H9 (cell line): Measurements from ENCODE around the gene MGMT. TPM values are rescaled to one million over a fixed set of nuclear protein-coding genes. Genes with fewer than 3 reads are reported as not detected.

ENCODE experiments used
- DNase-seq: peaks from one replicate; pipeline ENCODE4 v3.0.0-alpha.2; 2017
- H2AFZ ChIP-seq: one replicate; pipeline ENCODE4 v1.6.1; 2013; ENCODE audit warnings: mild to moderate bottlenecking, low read length, control low read depth, moderate library complexity
- H2AK5ac ChIP-seq: 2 replicates; pipeline ENCODE4 v1.6.1; 2013; ENCODE audit warnings: low read length, control low read depth, mixed read lengths; ENCODE audit not compliant: insufficient read length
- H2BK120ac ChIP-seq: one replicate; pipeline ENCODE4 v1.6.1; 2013; ENCODE audit warnings: low read depth, mild to moderate bottlenecking, low read length, control low read depth, inconsistent platforms; ENCODE audit not compliant: poor library complexity, severe bottlenecking
- H2BK12ac ChIP-seq: 2 replicates; pipeline ENCODE4 v1.6.1; 2013; ENCODE audit warnings: low read length, control low read depth, mixed read lengths, low read depth; ENCODE audit not compliant: insufficient read length
- H2BK15ac ChIP-seq: 2 replicates; pipeline ENCODE4 v1.6.1; 2013; ENCODE audit warnings: low read depth, low read length, control low read depth
- H2BK20ac ChIP-seq: one replicate; pipeline ENCODE4 v1.6.1; 2013; ENCODE audit warnings: low read depth, mild to moderate bottlenecking, low read length, control low read depth, inconsistent platforms; ENCODE audit not compliant: poor library complexity, severe bottlenecking
- H2BK5ac ChIP-seq: 2 replicates; pipeline ENCODE4 v1.6.1; 2013; ENCODE audit warnings: low read length, control low read depth, mixed read lengths; ENCODE audit not compliant: insufficient read length
- H3K14ac ChIP-seq: 2 replicates; pipeline ENCODE4 v1.6.1; 2013; ENCODE audit warnings: low read length, control low read depth; ENCODE audit not compliant: insufficient read depth
- H3K18ac ChIP-seq: 2 replicates; pipeline ENCODE4 v1.6.1; 2013; ENCODE audit warnings: low read depth, mild to moderate bottlenecking, mixed read lengths, low read length, control low read depth; ENCODE audit not compliant: insufficient read length
- H3K23ac ChIP-seq: 2 replicates; pipeline ENCODE4 v1.6.1; 2013; ENCODE audit warnings: low read length, control low read depth, mixed read lengths, low read depth; ENCODE audit not compliant: insufficient read length
- H3K23me2 ChIP-seq: 2 replicates; pipeline ENCODE4 v1.6.1; 2013; ENCODE audit warnings: low read depth, mild to moderate bottlenecking, mixed read lengths, low read length, control low read depth; ENCODE audit not compliant: insufficient read length, poor library complexity, severe bottlenecking
- H3K27ac ChIP-seq: 2 replicates; pipeline ENCODE4 v1.5.1; 2013; ENCODE audit warnings: low read length, control low read depth, mixed read lengths, low read depth; ENCODE audit not compliant: insufficient read length
- H3K27me3 ChIP-seq: 2 replicates; pipeline ENCODE4 v1.6.1; 2013; ENCODE audit warnings: low read length, control low read depth, inconsistent platforms; ENCODE audit not compliant: insufficient read depth
- H3K4ac ChIP-seq: 2 replicates; pipeline ENCODE4 v1.6.1; 2013; ENCODE audit warnings: low read depth, mild to moderate bottlenecking, control low read depth, inconsistent platforms, low read length, moderate library complexity
- H3K4me1 ChIP-seq: 2 replicates; pipeline ENCODE4 v1.6.1; 2013; ENCODE audit warnings: low read length, control low read depth, inconsistent platforms; ENCODE audit not compliant: insufficient read depth
- H3K4me2 ChIP-seq: 2 replicates; pipeline ENCODE4 v1.6.1; 2013; ENCODE audit warnings: low read length, control low read depth, mixed read lengths; ENCODE audit not compliant: insufficient read length, insufficient read depth
- H3K56ac ChIP-seq: 2 replicates; pipeline ENCODE4 v1.6.1; 2013; ENCODE audit warnings: low read depth, mild to moderate bottlenecking, mixed read lengths, low read length, control low read depth; ENCODE audit not compliant: insufficient read length
- H3K79me1 ChIP-seq: 2 replicates; pipeline ENCODE4 v1.6.1; 2013; ENCODE audit warnings: low read depth, mild to moderate bottlenecking, moderate library complexity, low read length, control low read depth, inconsistent platforms; ENCODE audit not compliant: insufficient read depth, poor library complexity, severe bottlenecking
- H3K79me2 ChIP-seq: 2 replicates; pipeline ENCODE4 v1.6.1; 2013; ENCODE audit warnings: low read length, control low read depth, inconsistent platforms; ENCODE audit not compliant: insufficient read depth
- H3K9ac ChIP-seq: 2 replicates; pipeline ENCODE4 v1.6.1; 2013; ENCODE audit warnings: low read length, control low read depth, mixed read lengths; ENCODE audit not compliant: insufficient read length; ENCODE audit errors: extremely low read depth
- H3K9me3 ChIP-seq: one replicate; pipeline ENCODE4 v1.6.1; 2013; ENCODE audit warnings: low read depth, low read length, inconsistent platforms; ENCODE audit not compliant: control insufficient read depth
- H3T11ph ChIP-seq: one replicate; pipeline ENCODE4 v1.6.1; 2013; ENCODE audit warnings: mild to moderate bottlenecking, low read length, control low read depth, inconsistent platforms
- H4K20me1 ChIP-seq: one replicate; pipeline ENCODE4 v1.6.1; 2013; ENCODE audit not compliant: control insufficient read depth, insufficient read length, insufficient read depth
- H4K5ac ChIP-seq: 2 replicates; pipeline ENCODE4 v1.6.1; 2013; ENCODE audit warnings: low read depth, mild to moderate bottlenecking, mixed read lengths, low read length, control low read depth; ENCODE audit not compliant: insufficient read length
- H4K8ac ChIP-seq: replicated peaks from 2 replicates; pipeline ENCODE4 v1.6.1; 2013; ENCODE audit warnings: low read length, control low read depth, mixed read lengths, low read depth; ENCODE audit not compliant: insufficient read length
- H4K91ac ChIP-seq: 2 replicates; pipeline ENCODE4 v1.6.1; 2013; ENCODE audit warnings: low read depth, mild to moderate bottlenecking, moderate library complexity, mixed read lengths, low read length, control low read depth; ENCODE audit not compliant: insufficient read length
- H3K27ac Mint-ChIP-seq, 3 experiments: 2 replicates in 2 of 3; 3 replicates in 1 of 3; pipeline ENCODE4 v1.8.0; 2020 to 2021; ENCODE audit warnings: mixed read lengths in 3 of 3, mild to moderate bottlenecking in 1 of 3, moderate library complexity in 1 of 3
- H3K27me3 Mint-ChIP-seq: 2 replicates; pipeline ENCODE4 v1.8.0; 2021; ENCODE audit warnings: low read depth, mild to moderate bottlenecking, moderate library complexity, mixed read lengths
- H3K36me3 Mint-ChIP-seq, 3 experiments: 2 replicates in 2 of 3; 3 replicates in 1 of 3; pipeline ENCODE4 v1.8.0; 2020 to 2021; ENCODE audit warnings: low read depth in 3 of 3, mixed read lengths in 3 of 3; ENCODE audit not compliant: insufficient read depth in 1 of 3
- H3K4me1 Mint-ChIP-seq, 2 experiments: 2 replicates each; pipeline ENCODE4 v1.8.0; 2020; ENCODE audit warnings: mixed read lengths in 2 of 2
- H3K4me3 Mint-ChIP-seq, 2 experiments: 2 replicates in 1 of 2; 3 replicates in 1 of 2; pipeline ENCODE4 v1.8.0; 2020 to 2021; ENCODE audit warnings: mild to moderate bottlenecking in 2 of 2, mixed read lengths in 2 of 2, moderate library complexity in 1 of 2
- H3K9me3 Mint-ChIP-seq, 2 experiments: 2 replicates in 1 of 2; 3 replicates in 1 of 2; pipeline ENCODE4 v1.8.0; 2020; ENCODE audit warnings: mild to moderate bottlenecking in 2 of 2, mixed read lengths in 2 of 2, moderate library complexity in 1 of 2
- WGBS: extraction: QIAGEN DNeasy Blood & Tissue Kit; methylation state at CpG from one replicate; pipeline ENCODE4 v1.1.7; 2013; ENCODE audit warnings: missing lambda C conversion rate, low lambda C conversion rate, mixed read lengths; ENCODE audit not compliant: insufficient read length; ENCODE audit errors: extremely low coverage; 5-methylcytosine and 5-hydroxymethylcytosine counted together
- total RNA-seq: library from RNA; stranded (reverse); gene quantifications from 2 replicates; pipeline ENCODE4 v1.2.1, GENCODE V29; 2021
- TF ChIP-seq, protein P1 (sequence below): fragments of 200-600 bp; sonication (generic); conservative IDR thresholded peaks from 3 replicates; pipeline ENCODE4 v1.8.0; 2021; ENCODE audit warnings: antibody characterized with exemption, mild to moderate bottlenecking

The MGMT gene
- total RNA-seq, 1 experiment from 2014 or later, result 18.4 TPM

GRCh38 chr10:129440247-129440646 is 26.8 kb upstream of the MGMT start:
- Histone ChIP-seq H3K23ac (no peak overlapping the region), H2BK12ac (no peak overlapping the region), H3K27ac (no peak overlapping the region), H3K79me2 (no peaks in the 10 kb centered on the region), H3K56ac (no peak overlapping the region), H3T11ph (no peak overlapping the region), H3K9ac (no peak overlapping the region), H3K4me1 (peaks cover 8% of the 10 kb centered on the region), H2BK120ac (no peak overlapping the region), H2AK5ac (no peak overlapping the region), H2AFZ (no peak overlapping the region), H2BK5ac (no peak overlapping the region), H4K20me1 (no peaks in the 10 kb centered on the region), H3K14ac (no peak overlapping the region), H3K4ac (no peak overlapping the region), H2BK20ac (no peak overlapping the region), H4K8ac (no peak overlapping the region), H2BK15ac (no peak overlapping the region), H3K79me1 (no peaks in the 10 kb centered on the region), H4K5ac (no peak overlapping the region), H3K27me3 (no peaks in the 10 kb centered on the region), H3K9me3 (no peaks in the 10 kb centered on the region), H4K91ac (no peak overlapping the region), H3K4me2 (no peak overlapping the region), H3K18ac (no peak overlapping the region), H3K23me2 (no peaks in the 10 kb centered on the region)
- Mint-ChIP-seq H3K4me1 (peaks cover 25 to 30% of the 10 kb centered on the region in 2 experiments), H3K36me3 (peaks cover 0 to 17% (median 15%) of the 10 kb centered on the region in 3 experiments), H3K4me3 (no peak overlapping the region), H3K27me3 (peaks cover 6% of the 10 kb centered on the region), H3K27ac (no peak overlapping the region), H3K9me3 (peaks cover 13 to 17% of the 10 kb centered on the region in 2 experiments)
- no peak for DNase-seq
- TF ChIP-seq, protein P1, sequence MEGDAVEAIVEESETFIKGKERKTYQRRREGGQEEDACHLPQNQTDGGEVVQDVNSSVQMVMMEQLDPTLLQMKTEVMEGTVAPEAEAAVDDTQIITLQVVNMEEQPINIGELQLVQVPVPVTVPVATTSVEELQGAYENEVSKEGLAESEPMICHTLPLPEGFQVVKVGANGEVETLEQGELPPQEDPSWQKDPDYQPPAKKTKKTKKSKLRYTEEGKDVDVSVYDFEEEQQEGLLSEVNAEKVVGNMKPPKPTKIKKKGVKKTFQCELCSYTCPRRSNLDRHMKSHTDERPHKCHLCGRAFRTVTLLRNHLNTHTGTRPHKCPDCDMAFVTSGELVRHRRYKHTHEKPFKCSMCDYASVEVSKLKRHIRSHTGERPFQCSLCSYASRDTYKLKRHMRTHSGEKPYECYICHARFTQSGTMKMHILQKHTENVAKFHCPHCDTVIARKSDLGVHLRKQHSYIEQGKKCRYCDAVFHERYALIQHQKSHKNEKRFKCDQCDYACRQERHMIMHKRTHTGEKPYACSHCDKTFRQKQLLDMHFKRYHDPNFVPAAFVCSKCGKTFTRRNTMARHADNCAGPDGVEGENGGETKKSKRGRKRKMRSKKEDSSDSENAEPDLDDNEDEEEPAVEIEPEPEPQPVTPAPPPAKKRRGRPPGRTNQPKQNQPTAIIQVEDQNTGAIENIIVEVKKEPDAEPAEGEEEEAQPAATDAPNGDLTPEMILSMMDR, result no peak
- no CpG with 5 or more reads among the region's 7 CpGs for WGBS
